Measurements from ENCODE around the gene CNOT9.

The CNOT9 gene

DNA sequence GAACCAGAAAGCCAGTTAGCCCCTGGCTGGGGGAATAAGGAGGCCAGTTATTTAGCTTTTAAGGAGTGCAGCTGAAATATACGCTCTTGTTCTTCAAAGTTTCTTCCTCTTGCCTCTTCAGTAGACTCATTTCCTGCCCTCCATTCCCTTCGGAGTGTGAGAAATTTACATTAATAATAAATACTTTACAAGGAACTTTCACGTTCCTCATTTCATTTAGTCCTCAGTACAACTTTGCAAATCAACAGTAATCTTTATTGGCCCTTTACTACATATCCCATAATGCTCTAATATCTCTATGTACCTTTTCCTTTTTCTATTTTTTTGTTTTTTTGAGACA lies 54.7 kb downstream of the CNOT9 start:
- no peaks in the 10 kb centered on the region for H3K9me3 ChIP-seq (ENCODE audit: low read length)
- H3K27ac ChIP-seq (ENCODE audit: low read depth, low read length) = no peak overlapping the region
- no peaks in the 10 kb centered on the region for H3K27me3 ChIP-seq (ENCODE audit: control insufficient read depth in 1 of 2, insufficient read depth in 2 of 2, low read length in 2 of 2)
- H3K4me1 ChIP-seq (ENCODE audit: insufficient read depth, low read length) = no peaks in the 10 kb centered on the region
- H3K4me3 ChIP-seq (ENCODE audit: low read depth in 1 of 2, low read length in 2 of 2) = no peak overlapping the region
- H3K9ac ChIP-seq (ENCODE audit: low read length) = no peak overlapping the region
- H3K36me3 ChIP-seq (ENCODE audit: insufficient read depth, low read length) = peaks cover 17% of the 10 kb centered on the region

DNA sequence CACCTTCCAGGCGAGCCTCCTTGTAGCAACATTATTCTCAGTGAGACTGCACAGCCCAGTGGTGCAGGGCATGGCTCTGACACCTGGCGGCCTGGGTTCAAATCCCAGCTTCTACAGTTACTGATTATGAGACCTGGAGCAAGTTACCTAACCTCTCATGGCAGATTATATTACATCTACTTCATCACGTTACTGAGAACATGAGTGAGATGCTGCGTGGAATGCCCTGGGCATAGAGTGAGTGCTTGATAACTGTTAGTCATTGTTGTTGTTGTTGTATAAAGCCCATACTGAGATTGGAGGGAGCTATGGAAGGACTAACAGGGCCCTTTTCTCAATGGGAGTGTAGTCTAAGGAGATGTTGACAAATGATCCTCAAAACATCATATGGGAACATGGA lies 57.7 kb downstream of the CNOT9 start:
- peaks cover 23% of the 10 kb centered on the region for H3K36me3 ChIP-seq (ENCODE audit: insufficient read depth, low read length)
- H3K27me3 ChIP-seq (ENCODE audit: control insufficient read depth in 1 of 2, insufficient read depth in 2 of 2, low read length in 2 of 2) = no peaks in the 10 kb centered on the region
- no peak overlapping the region for H3K27ac ChIP-seq (ENCODE audit: low read depth, low read length)

DNA sequence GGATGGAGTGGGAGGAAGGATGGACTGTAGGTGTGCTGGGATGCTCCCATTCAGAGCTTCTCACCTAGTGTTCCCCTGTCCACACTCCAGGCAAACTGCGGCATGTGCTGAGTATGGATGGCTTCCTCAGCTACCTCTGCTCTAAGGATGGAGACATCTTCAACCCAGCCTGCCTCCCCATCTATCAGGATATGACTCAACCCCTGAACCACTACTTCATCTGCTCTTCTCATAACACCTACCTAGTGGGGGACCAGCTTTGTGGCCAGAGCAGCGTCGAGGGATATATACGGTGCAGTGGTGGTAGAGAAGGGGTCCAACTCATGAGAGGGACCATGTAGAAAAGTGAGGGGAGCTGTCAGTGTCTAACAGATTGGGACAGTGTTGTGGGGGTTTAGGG lies 59.3 kb downstream of the CNOT9 start:
- no peaks in the 10 kb centered on the region for H3K9me3 ChIP-seq (ENCODE audit: low read length)
- H3K36me3 ChIP-seq (ENCODE audit: insufficient read depth, low read length) = peaks cover 33% of the 10 kb centered on the region
- H3K9ac ChIP-seq (ENCODE audit: low read length) = no peak overlapping the region
- no peak overlapping the region for H3K4me3 ChIP-seq (ENCODE audit: low read depth in 1 of 2, low read length in 2 of 2)
- no peak overlapping the region for H3K27ac ChIP-seq (ENCODE audit: low read depth, low read length)
- no peaks in the 10 kb centered on the region for H3K27me3 ChIP-seq (ENCODE audit: control insufficient read depth in 1 of 2, insufficient read depth in 2 of 2, low read length in 2 of 2)
- no peaks in the 10 kb centered on the region for H3K4me1 ChIP-seq (ENCODE audit: insufficient read depth, low read length)

More for the DNA sequence above, 57.7 kb downstream of the CNOT9 start:
- no peaks in the 10 kb centered on the region for H3K9me3 ChIP-seq (ENCODE audit: low read length)
- H3K4me3 ChIP-seq (ENCODE audit: low read depth in 1 of 2, low read length in 2 of 2) = no peak overlapping the region
- H3K9ac ChIP-seq (ENCODE audit: low read length) = no peak overlapping the region
- H3K4me1 ChIP-seq (ENCODE audit: insufficient read depth, low read length) = no peaks in the 10 kb centered on the region

DNA sequence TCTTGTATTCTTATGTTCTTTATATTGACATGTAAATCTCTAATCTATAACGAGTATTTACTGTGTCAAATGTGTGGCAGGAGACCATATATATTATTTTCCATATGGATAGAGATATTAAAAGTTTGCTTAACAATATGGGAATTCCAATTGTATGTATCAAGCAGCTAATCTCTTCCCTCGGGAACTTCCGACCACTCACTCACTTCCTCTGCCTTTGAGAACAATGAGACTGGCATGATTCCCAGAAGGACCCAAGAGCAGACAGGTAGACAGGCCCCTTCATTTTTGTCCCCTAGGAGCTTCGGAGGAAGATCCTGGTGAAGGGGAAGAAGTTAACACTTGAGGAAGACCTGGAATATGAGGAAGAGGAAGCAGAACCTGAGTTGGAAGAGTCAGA lies 63.2 kb downstream of the CNOT9 start:
- Histone ChIP-seq H3K27me3 (ENCODE audit: control insufficient read depth in 1 of 2, insufficient read depth in 2 of 2, low read length in 2 of 2) (no peaks in the 10 kb centered on the region), H3K9ac (ENCODE audit: low read length) (no peak overlapping the region), H3K4me3 (ENCODE audit: low read depth in 1 of 2, low read length in 2 of 2) (no peak overlapping the region), H3K36me3 (ENCODE audit: insufficient read depth, low read length) (peaks cover 65% of the 10 kb centered on the region), H3K9me3 (ENCODE audit: low read length) (no peaks in the 10 kb centered on the region), H3K4me1 (ENCODE audit: insufficient read depth, low read length) (no peaks in the 10 kb centered on the region), H3K27ac (ENCODE audit: low read depth, low read length) (no peak overlapping the region)

DNA sequence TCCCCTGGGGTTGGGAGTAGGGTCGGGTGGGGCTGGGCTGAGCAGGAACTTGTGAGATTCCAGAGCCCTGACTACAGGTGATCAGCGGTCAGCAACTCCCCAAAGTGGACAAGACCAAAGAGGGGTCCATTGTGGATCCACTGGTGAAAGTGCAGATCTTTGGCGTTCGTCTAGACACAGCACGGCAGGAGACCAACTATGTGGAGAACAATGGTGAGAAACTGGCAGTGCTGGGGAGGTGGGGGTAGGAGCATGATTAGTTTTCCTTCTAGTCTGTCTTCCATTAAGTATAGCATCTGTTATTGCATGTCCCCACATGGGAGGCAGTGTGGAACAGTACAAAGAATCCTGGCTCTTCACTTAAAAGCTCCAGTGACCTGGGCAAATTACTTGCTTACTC lies 67.1 kb downstream of the CNOT9 start:
- no peaks in the 10 kb centered on the region for H3K27me3 ChIP-seq (ENCODE audit: control insufficient read depth in 1 of 2, insufficient read depth in 2 of 2, low read length in 2 of 2)
- H3K4me3 ChIP-seq (ENCODE audit: low read depth in 1 of 2, low read length in 2 of 2) = no peak overlapping the region
- H3K27ac ChIP-seq (ENCODE audit: low read depth, low read length) = no peak overlapping the region
- H3K4me1 ChIP-seq (ENCODE audit: insufficient read depth, low read length) = no peaks in the 10 kb centered on the region
- H3K9ac ChIP-seq (ENCODE audit: low read length) = no peak overlapping the region
- H3K36me3 ChIP-seq (ENCODE audit: insufficient read depth, low read length) = peaks cover 81% of the 10 kb centered on the region
- no peaks in the 10 kb centered on the region for H3K9me3 ChIP-seq (ENCODE audit: low read length)

DNA sequence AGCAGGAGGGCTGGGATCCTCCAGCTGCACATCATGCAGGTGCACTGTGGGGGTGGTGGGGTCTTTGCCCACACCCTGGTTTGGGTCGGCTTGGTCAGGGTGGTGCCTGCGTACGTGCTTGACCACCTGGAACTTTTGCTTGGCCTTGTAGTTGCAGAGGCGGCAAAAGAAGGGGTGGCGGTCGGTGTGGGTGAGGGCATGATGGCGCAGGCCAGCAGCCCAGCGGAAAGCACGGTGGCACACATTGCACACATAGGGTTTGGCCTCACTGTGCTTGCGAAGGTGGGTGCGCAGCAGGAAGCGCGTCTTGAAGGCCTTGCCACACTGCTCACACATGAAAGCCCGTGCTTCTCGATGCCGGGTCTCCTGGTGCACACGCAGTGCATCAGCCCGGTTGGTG lies 69.7 kb downstream of the CNOT9 start:
- Histone ChIP-seq H3K9ac (ENCODE audit: low read length) (no peak overlapping the region), H3K4me3 (ENCODE audit: low read depth in 1 of 2, low read length in 2 of 2) (no peak overlapping the region), H3K9me3 (ENCODE audit: low read length) (no peaks in the 10 kb centered on the region), H3K27ac (ENCODE audit: low read depth, low read length) (no peak overlapping the region), H3K36me3 (ENCODE audit: insufficient read depth, low read length) (peaks cover 75% of the 10 kb centered on the region), H3K4me1 (ENCODE audit: insufficient read depth, low read length) (no peaks in the 10 kb centered on the region), H3K27me3 (ENCODE audit: control insufficient read depth in 1 of 2, insufficient read depth in 2 of 2, low read length in 2 of 2) (no peaks in the 10 kb centered on the region)

DNA sequence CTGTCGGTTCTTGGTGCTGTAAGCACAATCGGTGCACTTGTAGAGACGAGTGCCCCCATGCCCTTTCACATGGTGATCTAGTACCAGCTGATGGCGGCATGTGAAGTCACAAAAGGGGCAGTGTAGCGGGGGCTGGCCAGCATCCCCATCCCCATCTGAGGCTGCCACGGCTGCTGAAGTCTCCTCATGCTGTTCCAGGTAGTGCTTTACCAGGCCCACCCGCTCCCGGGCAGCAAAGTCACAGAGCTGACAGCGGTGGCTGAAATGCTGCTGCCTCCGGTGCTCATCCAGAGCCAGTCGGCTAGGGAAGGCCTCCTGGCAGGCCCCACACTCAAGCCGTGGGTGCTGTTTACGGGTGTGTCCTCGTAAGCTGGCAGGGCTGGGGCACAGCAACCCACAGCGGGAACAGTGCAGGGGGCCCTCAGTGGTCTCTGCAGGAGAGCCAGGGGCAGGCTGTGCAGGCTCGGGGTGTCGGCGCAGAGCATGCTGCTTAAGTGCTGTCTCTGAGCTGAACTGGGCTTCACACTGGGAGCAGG lies 73.5 kb downstream of the CNOT9 start:
- Histone ChIP-seq H3K36me3 (ENCODE audit: insufficient read depth, low read length) (peaks cover 72% of the 10 kb centered on the region), H3K27me3 (ENCODE audit: control insufficient read depth in 1 of 2, insufficient read depth in 2 of 2, low read length in 2 of 2) (no peaks in the 10 kb centered on the region)

DNA sequence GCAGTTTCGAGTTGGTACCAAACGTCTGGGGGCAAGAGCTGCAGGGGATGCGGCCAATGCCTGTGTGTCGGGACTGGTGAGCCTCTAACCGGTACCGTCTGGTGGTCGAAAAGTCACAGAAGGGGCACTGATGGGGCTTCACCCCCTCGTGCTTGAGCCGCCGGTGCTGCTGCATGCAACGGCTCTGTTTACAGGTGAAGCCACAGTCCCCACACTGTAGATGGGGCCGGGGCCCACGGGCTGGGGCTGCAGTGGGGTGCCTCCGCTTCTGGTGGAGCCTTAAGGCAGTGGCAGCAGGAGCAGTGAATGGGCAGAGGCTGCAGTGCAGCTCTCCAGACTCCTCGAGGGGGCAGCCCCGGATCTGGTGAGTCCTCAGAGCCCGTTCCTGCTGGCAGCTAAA lies 74.1 kb downstream of the CNOT9 start:
- Histone ChIP-seq H3K27me3 (ENCODE audit: control insufficient read depth in 1 of 2, insufficient read depth in 2 of 2, low read length in 2 of 2) (no peaks in the 10 kb centered on the region), H3K4me1 (ENCODE audit: insufficient read depth, low read length) (no peaks in the 10 kb centered on the region), H3K9ac (ENCODE audit: low read length) (no peak overlapping the region), H3K27ac (ENCODE audit: low read depth, low read length) (no peak overlapping the region), H3K9me3 (ENCODE audit: low read length) (no peaks in the 10 kb centered on the region), H3K36me3 (ENCODE audit: insufficient read depth, low read length) (peaks cover 72% of the 10 kb centered on the region), H3K4me3 (ENCODE audit: low read depth in 1 of 2, low read length in 2 of 2) (no peak overlapping the region)

More for the DNA sequence above, 73.5 kb downstream of the CNOT9 start:
- no peaks in the 10 kb centered on the region for H3K9me3 ChIP-seq (ENCODE audit: low read length)
- no peak overlapping the region for H3K27ac ChIP-seq (ENCODE audit: low read depth, low read length)
- H3K4me3 ChIP-seq (ENCODE audit: low read depth in 1 of 2, low read length in 2 of 2) = no peak overlapping the region
- no peak overlapping the region for H3K9ac ChIP-seq (ENCODE audit: low read length)
- H3K4me1 ChIP-seq (ENCODE audit: insufficient read depth, low read length) = no peaks in the 10 kb centered on the region

DNA sequence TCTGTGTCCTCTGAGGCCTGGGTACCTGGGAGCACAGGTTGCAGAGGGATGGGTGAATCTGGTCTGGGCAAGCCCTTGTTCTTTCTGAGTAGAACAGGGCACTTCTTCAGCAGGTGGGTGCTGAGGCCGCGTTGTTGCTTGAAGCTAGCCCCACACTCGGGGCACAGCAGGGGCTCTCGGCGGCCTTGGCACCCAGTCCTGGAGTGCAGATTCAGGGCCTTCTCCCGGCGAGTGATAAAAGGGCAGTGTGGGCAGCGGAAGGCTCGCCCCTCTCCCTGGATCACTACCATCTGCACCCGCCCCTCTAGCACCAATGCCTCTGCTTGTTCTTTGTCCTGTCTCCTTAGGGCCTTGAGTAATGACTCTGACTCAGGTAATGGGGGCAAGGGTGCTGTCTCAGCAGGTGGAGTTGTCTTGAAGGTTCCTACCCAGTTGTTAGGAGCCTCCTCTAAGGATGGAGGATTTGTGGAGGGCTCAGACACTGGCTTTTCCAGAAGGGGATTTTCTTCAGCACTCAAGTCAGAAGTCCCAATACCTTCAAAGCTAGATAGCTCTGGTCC lies 75.2 kb downstream of the CNOT9 start:
- Histone ChIP-seq H3K27ac (ENCODE audit: low read depth, low read length) (no peak overlapping the region), H3K27me3 (ENCODE audit: control insufficient read depth in 1 of 2, insufficient read depth in 2 of 2, low read length in 2 of 2) (no peaks in the 10 kb centered on the region), H3K36me3 (ENCODE audit: insufficient read depth, low read length) (peaks cover 71% of the 10 kb centered on the region), H3K4me1 (ENCODE audit: insufficient read depth, low read length) (no peaks in the 10 kb centered on the region), H3K9me3 (ENCODE audit: low read length) (no peaks in the 10 kb centered on the region), H3K9ac (ENCODE audit: low read length) (no peak overlapping the region), H3K4me3 (ENCODE audit: low read depth in 1 of 2, low read length in 2 of 2) (no peak overlapping the region)

DNA sequence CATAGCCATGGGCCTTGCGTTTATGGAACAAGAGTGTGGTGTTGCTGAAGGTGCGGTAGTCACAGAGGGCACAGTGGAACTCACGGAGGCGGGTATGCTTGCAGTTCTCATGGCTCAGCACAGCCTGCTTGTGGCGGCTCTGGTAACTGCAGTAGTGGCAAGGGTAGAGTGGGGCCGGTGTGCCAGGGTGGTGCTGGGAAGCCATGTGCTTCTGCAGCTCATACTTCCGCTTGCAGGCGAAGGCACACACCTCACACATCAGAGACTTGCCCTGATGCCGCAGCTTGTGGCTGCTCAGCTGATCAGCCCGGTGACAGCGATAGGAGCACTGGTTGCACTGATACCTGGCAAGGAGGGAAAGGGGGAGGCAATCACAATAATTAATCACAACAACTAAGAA lies 76.1 kb downstream of the CNOT9 start:
- H3K27ac ChIP-seq (ENCODE audit: low read depth, low read length) = no peak overlapping the region

DNA sequence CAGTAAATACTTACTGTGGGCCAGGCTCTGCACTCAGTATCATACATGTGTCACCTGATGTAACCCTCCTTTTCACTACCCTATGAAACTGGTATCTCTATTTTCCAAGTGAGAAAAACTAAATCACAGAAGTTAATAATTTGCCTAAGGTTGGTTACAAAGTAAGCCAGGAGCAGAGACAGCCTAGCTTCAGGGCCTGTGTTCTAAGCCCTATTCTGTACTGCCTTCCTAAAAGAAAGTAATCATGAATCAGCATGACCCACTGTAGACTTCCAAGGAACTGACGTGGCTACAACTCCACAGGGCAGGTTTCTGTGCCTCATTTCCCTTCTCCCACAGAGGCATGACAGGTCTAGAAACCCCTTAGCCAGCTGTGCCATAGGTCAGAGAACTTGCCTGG lies 76.5 kb downstream of the CNOT9 start:
- Histone ChIP-seq H3K9me3 (ENCODE audit: low read length) (no peaks in the 10 kb centered on the region), H3K4me3 (ENCODE audit: low read depth in 1 of 2, low read length in 2 of 2) (no peak overlapping the region), H3K27me3 (ENCODE audit: control insufficient read depth in 1 of 2, insufficient read depth in 2 of 2, low read length in 2 of 2) (no peaks in the 10 kb centered on the region), H3K4me1 (ENCODE audit: insufficient read depth, low read length) (no peaks in the 10 kb centered on the region), H3K36me3 (ENCODE audit: insufficient read depth, low read length) (peaks cover 80% of the 10 kb centered on the region), H3K27ac (ENCODE audit: low read depth, low read length) (no peak overlapping the region), H3K9ac (ENCODE audit: low read length) (no peak overlapping the region)

More for the DNA sequence above, 76.1 kb downstream of the CNOT9 start:
- Histone ChIP-seq H3K9ac (ENCODE audit: low read length) (no peak overlapping the region), H3K4me3 (ENCODE audit: low read depth in 1 of 2, low read length in 2 of 2) (no peak overlapping the region), H3K27me3 (ENCODE audit: control insufficient read depth in 1 of 2, insufficient read depth in 2 of 2, low read length in 2 of 2) (no peaks in the 10 kb centered on the region), H3K36me3 (ENCODE audit: insufficient read depth, low read length) (peaks cover 78% of the 10 kb centered on the region), H3K4me1 (ENCODE audit: insufficient read depth, low read length) (no peaks in the 10 kb centered on the region), H3K9me3 (ENCODE audit: low read length) (no peaks in the 10 kb centered on the region)

Data from muscle layer of colon (tissue), 2 donors.